Gastrocnemius medialis (tissue), 4 donors: ENCODE results near the gene SYCP2.

ENCODE experiments used
- CTCF ChIP-seq, 5 experiments: fragments of 450-650 bp in 3 of 5; fragments of 200-600 bp in 2 of 5; sonication (generic) in 2 of 5; IDR thresholded peaks in 4 of 5; conservative IDR thresholded peaks in 1 of 5; 1 replicate in 4 of 5; 2 replicates in 1 of 5; pipeline ENCODE4 v1.5.1; 2016 to 2019; ENCODE audit warnings: antibody characterized with exemption in 5 of 5, mild to moderate bottlenecking in 3 of 5, moderate library complexity in 3 of 5
- POLR2A ChIP-seq, 2 donors: fragments of 450-650 bp; IDR thresholded peaks; one replicate each; pipeline ENCODE4 v1.6.1; 2017; ENCODE audit warnings: antibody characterized with exemption in 2 of 2, mild to moderate bottlenecking in 2 of 2, moderate library complexity in 2 of 2

GRCh38 chr20:59831024-59831915, 102.2 kb downstream of the SYCP2 start:
- TF ChIP-seq CTCF (IDR thresholded peaks at IDR 0.05 in 4 of 5, conservative IDR thresholded peaks at IDR 0.05 in 1 of 5) (no peak), POLR2A (IDR thresholded peaks at IDR 0.05) (no peak)
